A549 (cell line): Measurements from ENCODE around the gene PID1. TPM values are rescaled to one million over a fixed set of nuclear protein-coding genes. Genes with fewer than 3 reads are reported as not detected.

ENCODE experiments used
- ATAC-seq, 2 experiments: fragments of 200-7000 bp in 1 of 2; fragments of >200 bp in 1 of 2; cut with Nextera tagmentation in 1 of 2; cut with Tn5 transposase in 1 of 2; 3 replicates each; pipeline versions ENCODE4 v1.8.0 to v1.9.1; 2018 to 2020; ENCODE audit warnings: mild to moderate bottlenecking in 1 of 2, moderate library complexity in 1 of 2
- CTCF ChIA-PET: fragments of 300-600 bp; sonication (Branson Sonifier 250); formaldehyde crosslinking; extraction: SDS; loops from one replicate; lab custom pipeline; 2021; ENCODE audit warnings: antibody characterized with exemption, inconsistent platforms; lab: Yijun Ruan, JAX
- POLR2A ChIA-PET: fragments of 350-600 bp; formaldehyde crosslinking; extraction: SDS; loops from one replicate; lab custom pipeline; 2021; ENCODE audit warnings: antibody characterized with exemption, inconsistent platforms; lab: Yijun Ruan, JAX
- DNase-seq, 2 experiments: peaks; one replicate each; pipeline versions ENCODE4 v3.0.0 to v3.0.0-alpha.2; 2011 to 2016; ENCODE audit warnings: low read depth in 1 of 2, low spot score in 1 of 2
- FAIRE-seq: peaks from 2 replicates; lab custom pipeline; 2011; peaks lifted over from hg19 to GRCh38; lab: Jason Lieb, UNC
- H3K27ac ChIP-seq, 2 experiments: fragments of >200 bp; sonication (Bioruptor Twin); formaldehyde crosslinking; 3 replicates each; pipeline ENCODE4 v1.5.1; 2016 to 2017
- H3K4me1 ChIP-seq: fragments of >200 bp; sonication (Bioruptor Twin); formaldehyde crosslinking; 3 replicates; pipeline ENCODE4 v1.6.1; 2016
- H3K4me2 ChIP-seq: fragments of >200 bp; sonication (Bioruptor Twin); formaldehyde crosslinking; 3 replicates; pipeline ENCODE4 v1.6.1; 2016
- H3K4me3 ChIP-seq: fragments of >200 bp; sonication (Bioruptor Twin); formaldehyde crosslinking; 3 replicates; pipeline ENCODE4 v1.5.1; 2016
- H3K9me3 ChIP-seq: fragments of >200 bp; sonication (Bioruptor Twin); formaldehyde crosslinking; 3 replicates; pipeline ENCODE4 v1.6.1; 2016
- ATOH8 ChIP-seq: fragments of 250-450 bp; sonication (Bioruptor Pico); IDR thresholded peaks from 2 replicates; pipeline ENCODE4 v1.5.0; 2020; ENCODE audit warnings: low read depth, mild to moderate bottlenecking, moderate library complexity
- EHF ChIP-seq: fragments of 250-450 bp; sonication (Bioruptor Pico); IDR thresholded peaks from 2 replicates; pipeline ENCODE4 v1.5.0; 2020; ENCODE audit warnings: mild to moderate bottlenecking
- EHMT2 ChIP-seq: fragments of 200-600 bp; sonication (generic); IDR thresholded peaks from 2 replicates; pipeline ENCODE4 v1.6.1; 2016; ENCODE audit warnings: antibody characterized with exemption, low read depth, mild to moderate bottlenecking, moderate library complexity
- ELK1 ChIP-seq: fragments of 150-350 bp; IDR thresholded peaks from 2 replicates; pipeline ENCODE4 v1.6.1; 2014; ENCODE audit warnings: low read depth, mild to moderate bottlenecking, low read length
- EP300 ChIP-seq, 2 experiments: fragments of >200 bp; sonication (Bioruptor Twin); formaldehyde crosslinking; IDR thresholded peaks; 2 replicates in 1 of 2; 3 replicates in 1 of 2; pipeline ENCODE4 v1.6.1; 2016 to 2017
- FOSB ChIP-seq: fragments of 250-450 bp; sonication (Bioruptor Pico); IDR thresholded peaks from 2 replicates; pipeline ENCODE4 v1.5.0; 2020; ENCODE audit warnings: mild to moderate bottlenecking, moderate library complexity
- GATA3 ChIP-seq: IDR thresholded peaks from 2 replicates; pipeline ENCODE4 v1.6.1; 2012; ENCODE audit warnings: borderline replicate concordance
- HES2 ChIP-seq: fragments of >200 bp; sonication (Bioruptor Twin); formaldehyde crosslinking; IDR thresholded peaks from 2 replicates; pipeline ENCODE4 v1.6.1; 2016
- HOXA7 ChIP-seq: fragments of 250-450 bp; sonication (Bioruptor Pico); IDR thresholded peaks from 2 replicates; pipeline ENCODE4 v1.5.0; 2020; ENCODE audit warnings: mild to moderate bottlenecking, moderate library complexity
- HOXB5 ChIP-seq: fragments of 250-450 bp; sonication (Bioruptor Pico); IDR thresholded peaks from 2 replicates; pipeline ENCODE4 v1.5.0; 2020; ENCODE audit warnings: mild to moderate bottlenecking, moderate library complexity
- JUN ChIP-seq, 2 experiments: fragments of >200 bp; sonication (Bioruptor Twin); formaldehyde crosslinking; IDR thresholded peaks; 2 replicates in 1 of 2; 3 replicates in 1 of 2; pipeline ENCODE4 v1.6.1; 2016 to 2017
- MAFK ChIP-seq: fragments of 450-650 bp; IDR thresholded peaks from 2 replicates; pipeline ENCODE4 v1.6.1; 2014; ENCODE audit not compliant: partially characterized antibody
- MYC ChIP-seq: IDR thresholded peaks from 2 replicates; pipeline ENCODE4 v1.6.1; 2012; ENCODE audit warnings: mild to moderate bottlenecking, inconsistent platforms, low read length, improper control_type of control experiment, borderline replicate concordance
- NFE2L2 ChIP-seq: fragments of 150-350 bp; conservative IDR thresholded peaks from 2 replicates; pipeline ENCODE4 v1.6.1; 2014; ENCODE audit warnings: low read length
- NPAS2 ChIP-seq: fragments of 250-450 bp; sonication (Bioruptor Pico); IDR thresholded peaks from 2 replicates; pipeline ENCODE4 v1.8.0; 2022; ENCODE audit warnings: mild to moderate bottlenecking, moderate library complexity, borderline replicate concordance
- PHF8 ChIP-seq: fragments of 200-600 bp; sonication (generic); IDR thresholded peaks from 2 replicates; pipeline ENCODE4 v1.6.1; 2016; ENCODE audit warnings: low read depth, mild to moderate bottlenecking, antibody characterized with exemption, moderate library complexity, borderline replicate concordance
- REST ChIP-seq: fragments of 200-600 bp; sonication (generic); IDR thresholded peaks from 2 replicates; pipeline ENCODE4 v1.6.1; 2016; ENCODE audit warnings: antibody characterized with exemption, mild to moderate bottlenecking, moderate library complexity
- RNF2 ChIP-seq: fragments of 200-600 bp; sonication (generic); IDR thresholded peaks from 2 replicates; pipeline ENCODE4 v1.6.1; 2016; ENCODE audit warnings: low read depth, mild to moderate bottlenecking, antibody characterized with exemption, moderate library complexity, borderline replicate concordance
- SMC3 ChIP-seq: fragments of >200 bp; sonication (Bioruptor Twin); formaldehyde crosslinking; IDR thresholded peaks from 3 replicates; pipeline ENCODE4 v1.6.1; 2018; ENCODE audit warnings: inconsistent platforms
- TFCP2L1 ChIP-seq: fragments of 250-450 bp; sonication (Bioruptor Pico); IDR thresholded peaks from 2 replicates; pipeline ENCODE4 v1.5.0; 2021; ENCODE audit warnings: mild to moderate bottlenecking
- ZC3H11A ChIP-seq: fragments of 450-650 bp; IDR thresholded peaks from 2 replicates; pipeline ENCODE4 v1.6.1; 2014; ENCODE audit warnings: antibody characterized with exemption, mild to moderate bottlenecking
- ZFP36 ChIP-seq: fragments of 450-650 bp; IDR thresholded peaks from 2 replicates; pipeline ENCODE4 v1.6.1; 2014; ENCODE audit warnings: borderline replicate concordance; ENCODE audit not compliant: partially characterized antibody
- ZSCAN20 ChIP-seq: fragments of 250-450 bp; sonication (Bioruptor Pico); IDR thresholded peaks from 2 replicates; pipeline ENCODE4 v1.8.0; 2022; ENCODE audit warnings: mild to moderate bottlenecking, moderate library complexity
- WGBS: methylation state at CpG from one replicate; pipeline ENCODE4 v1.1.6; 2017; ENCODE audit errors: missing lambda C conversion rate; 5-methylcytosine and 5-hydroxymethylcytosine counted together
- polyA plus RNA-seq, 4 experiments: library from polyadenylated mRNA; depleted of rRNA in 3 of 4; stranded (reverse); fragments of >200 nt; fragmentation: RNase III in 1 of 4; extraction: RNeasy Plus Mini Kit Qiagen cat#74134 plus additional on column Dnase treatment in 1 of 4; gene quantifications; 2 replicates in 3 of 4; 3 replicates in 1 of 4; pipeline ENCODE4 v1.2.3, GENCODE V29; 2011 to 2017

PID1 gene
- polyA plus RNA-seq, 2 of the 4 experiments (the other 2 are of a cell fraction) = 0.75 to 2.7 TPM

- POLR2A ChIA-PET = no interaction called here
- CTCF ChIA-PET = interaction anchor here (0.9 kb wide), 1 partner anchor 9 kb away, joined by 3 read pairs; no protein-coding TSS in a partner anchor
- no peak overlapping the region for H3K27ac ChIP-seq
Observed at GRCh38 chr2:229181641-229182040, 89.4 kb downstream of the PID1 start.

GRCh38 chr2:229180658-229181057 is 90.4 kb downstream of the PID1 start:
- no peak for DNase-seq
- Histone ChIP-seq H3K27ac (no peak overlapping the region), H3K4me2 (no peak overlapping the region)
- POLR2A ChIA-PET = no interaction called here
- no peak for TF ChIP-seq PHF8
- no peak for TF ChIP-seq ZSCAN20 (CRISPR knock-in tag)
- TF ChIP-seq ZFP36 = no peak
- TF ChIP-seq NPAS2 = no peak
- TF ChIP-seq ZC3H11A = no peak
- no peak for TF ChIP-seq GATA3
- no peak for TF ChIP-seq EP300 (IDR thresholded peaks at IDR 0.05)
- TF ChIP-seq ELK1 = no peak
- no peak for TF ChIP-seq HOXA7 (CRISPR knock-in tag)
- TF ChIP-seq JUN (IDR thresholded peaks at IDR 0.05) = no peak
- TF ChIP-seq MYC = no peak
- no peak for TF ChIP-seq ATOH8 (CRISPR knock-in tag)
- TF ChIP-seq, all 56 proteins: peak for 0
- WGBS = 60% methylated on average over 26 of the region's 26 CpGs
- CTCF ChIA-PET = interaction anchor here (0.9 kb wide), 1 partner anchor 10 kb away, joined by 3 read pairs; no protein-coding TSS in a partner anchor
- Histone ChIP-seq H3K9me3 (no peaks in the 10 kb centered on the region), H3K4me1 (no peaks in the 10 kb centered on the region), H3K4me3 (no peak overlapping the region)
- ATAC-seq (no peak), FAIRE-seq (no peak)

More at GRCh38 chr2:229181641-229182040, 89.4 kb downstream of the PID1 start:
- FAIRE-seq (no peak), ATAC-seq (no peak), DNase-seq (no peak)
- Histone ChIP-seq H3K4me3 (no peak overlapping the region), H3K4me1 (no peaks in the 10 kb centered on the region), H3K9me3 (no peaks in the 10 kb centered on the region), H3K4me2 (no peak overlapping the region)
- no peak for TF ChIP-seq FOSB (CRISPR knock-in tag)
- TF ChIP-seq ZSCAN20 (CRISPR knock-in tag) = no peak
- no peak for TF ChIP-seq ZFP36
- no peak for TF ChIP-seq HOXB5 (CRISPR knock-in tag)
- no peak for TF ChIP-seq REST
- no peak for TF ChIP-seq SMC3
- TF ChIP-seq NFE2L2 = no peak
- TF ChIP-seq ELK1 = no peak
- no peak for TF ChIP-seq RNF2
- TF ChIP-seq EHF (CRISPR knock-in tag) = no peak
- no peak for TF ChIP-seq TFCP2L1 (CRISPR knock-in tag)
- no peak for TF ChIP-seq EHMT2
- no peak for TF ChIP-seq MAFK
- TF ChIP-seq HES2 = no peak
